ENCODE results near the gene CGN.
A peak's percentile ranks its signal among the peaks of the same experiment; 100 is the strongest.

The CGN gene

GRCh38 chr1:151510020-151510405 is 1.2 kb upstream of the CGN start:
- H3K27me3 ChIP-seq (ENCODE audit: control insufficient read depth, insufficient read depth, low read length, poor library complexity, severe bottlenecking) = peaks cover 11% of the 10 kb centered on the region
- 15 to 32% methylated on average over 5 to 8 of the region's 9 CpGs for WGBS, 2 experiments
- H3K36me3 ChIP-seq (ENCODE audit: control insufficient read depth, insufficient read depth, low read length) = no peaks in the 10 kb centered on the region
- no peaks in the 10 kb centered on the region for H3K9me3 ChIP-seq (ENCODE audit: control insufficient read depth, low read length)
- peaks cover 24% of the 10 kb centered on the region for H3K4me1 ChIP-seq (ENCODE audit: control insufficient read depth, insufficient read depth, low read length)
- no peak overlapping the region for H3K27ac ChIP-seq (ENCODE audit: insufficient read depth, low read depth, low read length, poor library complexity, severe bottlenecking)
- peak overlapping the region; percentile 65 for H3K4me3 ChIP-seq (ENCODE audit: insufficient read depth, low read depth, low read length)

- WGBS, 2 experiments = 8 to 9% methylated on average over 9 to 10 of the region's 10 CpGs
- Histone ChIP-seq H3K27me3 (ENCODE audit: control insufficient read depth, insufficient read depth, low read length, poor library complexity, severe bottlenecking) (peaks cover 11% of the 10 kb centered on the region), H3K4me3 (ENCODE audit: insufficient read depth, low read depth, low read length) (peak overlapping the region; percentile 65), H3K9me3 (ENCODE audit: control insufficient read depth, low read length) (no peaks in the 10 kb centered on the region), H3K4me1 (ENCODE audit: control insufficient read depth, insufficient read depth, low read length) (peaks cover 24% of the 10 kb centered on the region), H3K36me3 (ENCODE audit: control insufficient read depth, insufficient read depth, low read length) (no peaks in the 10 kb centered on the region), H3K27ac (ENCODE audit: insufficient read depth, low read depth, low read length, poor library complexity, severe bottlenecking) (peak overlapping the region; percentile 71)
These were observed 602 bp upstream of the CGN start for GRCh38 chr1:151510614-151510956.

GRCh38 chr1:151511636-151512215 is 539 bp downstream of the CGN start:
- H3K36me3 ChIP-seq (ENCODE audit: control insufficient read depth, insufficient read depth, low read length) = no peaks in the 10 kb centered on the region
- no peaks in the 10 kb centered on the region for H3K9me3 ChIP-seq (ENCODE audit: control insufficient read depth, low read length)
- peak overlapping the region; percentile 74 for H3K27ac ChIP-seq (ENCODE audit: insufficient read depth, low read depth, low read length, poor library complexity, severe bottlenecking)

GRCh38 chr1:151512326-151512725 is 1.1 kb downstream of the CGN start:
- Histone ChIP-seq H3K4me3 (ENCODE audit: insufficient read depth, low read depth, low read length) (peak overlapping the region; percentile 65), H3K9me3 (ENCODE audit: control insufficient read depth, low read length) (no peaks in the 10 kb centered on the region), H3K27ac (ENCODE audit: insufficient read depth, low read depth, low read length, poor library complexity, severe bottlenecking) (no peak overlapping the region), H3K4me1 (ENCODE audit: control insufficient read depth, insufficient read depth, low read length) (peaks cover 29% of the 10 kb centered on the region), H3K36me3 (ENCODE audit: control insufficient read depth, insufficient read depth, low read length) (no peaks in the 10 kb centered on the region), H3K27me3 (ENCODE audit: control insufficient read depth, insufficient read depth, low read length, poor library complexity, severe bottlenecking) (peaks cover 11% of the 10 kb centered on the region)
- 42 to 47% methylated on average over 4 of the region's 4 CpGs for WGBS, 2 experiments

More at GRCh38 chr1:151511636-151512215, 539 bp downstream of the CGN start:
- peaks cover 11% of the 10 kb centered on the region for H3K27me3 ChIP-seq (ENCODE audit: control insufficient read depth, insufficient read depth, low read length, poor library complexity, severe bottlenecking)
- peak overlapping the region; percentile 65 for H3K4me3 ChIP-seq (ENCODE audit: insufficient read depth, low read depth, low read length)
- peaks cover 29% of the 10 kb centered on the region for H3K4me1 ChIP-seq (ENCODE audit: control insufficient read depth, insufficient read depth, low read length)
- 1 to 2% methylated on average over 23 of the region's 23 CpGs for WGBS, 2 experiments

GRCh38 chr1:151512801-151513625 is 1.8 kb downstream of the CGN start:
- no peaks in the 10 kb centered on the region for H3K36me3 ChIP-seq (ENCODE audit: control insufficient read depth, insufficient read depth, low read length)

GRCh38 chr1:151513626-151514121 is 2.5 kb downstream of the CGN start:
- Histone ChIP-seq H3K9me3 (ENCODE audit: control insufficient read depth, low read length) (no peaks in the 10 kb centered on the region), H3K27ac (ENCODE audit: insufficient read depth, low read depth, low read length, poor library complexity, severe bottlenecking) (no peak overlapping the region), H3K27me3 (ENCODE audit: control insufficient read depth, insufficient read depth, low read length, poor library complexity, severe bottlenecking) (peaks cover 11% of the 10 kb centered on the region), H3K4me3 (ENCODE audit: insufficient read depth, low read depth, low read length) (no peak overlapping the region), H3K4me1 (ENCODE audit: control insufficient read depth, insufficient read depth, low read length) (peaks cover 29% of the 10 kb centered on the region), H3K36me3 (ENCODE audit: control insufficient read depth, insufficient read depth, low read length) (peaks cover under 1% of the 10 kb centered on the region)
- WGBS, 2 experiments = 75 to 82% methylated on average over 6 of the region's 6 CpGs

More at GRCh38 chr1:151512801-151513625, 1.8 kb downstream of the CGN start:
- peaks cover 11% of the 10 kb centered on the region for H3K27me3 ChIP-seq (ENCODE audit: control insufficient read depth, insufficient read depth, low read length, poor library complexity, severe bottlenecking)
- H3K27ac ChIP-seq (ENCODE audit: insufficient read depth, low read depth, low read length, poor library complexity, severe bottlenecking) = no peak overlapping the region
- WGBS, 2 experiments = 41 to 53% methylated on average over 8 of the region's 8 CpGs
- H3K9me3 ChIP-seq (ENCODE audit: control insufficient read depth, low read length) = no peaks in the 10 kb centered on the region
- peaks cover 29% of the 10 kb centered on the region for H3K4me1 ChIP-seq (ENCODE audit: control insufficient read depth, insufficient read depth, low read length)
- H3K4me3 ChIP-seq (ENCODE audit: insufficient read depth, low read depth, low read length) = peak overlapping the region; percentile 18

GRCh38 chr1:151514366-151514765 is 3.2 kb downstream of the CGN start:
- Histone ChIP-seq H3K27ac (ENCODE audit: insufficient read depth, low read depth, low read length, poor library complexity, severe bottlenecking) (no peak overlapping the region), H3K27me3 (ENCODE audit: control insufficient read depth, insufficient read depth, low read length, poor library complexity, severe bottlenecking) (peaks cover 11% of the 10 kb centered on the region), H3K4me1 (ENCODE audit: control insufficient read depth, insufficient read depth, low read length) (peaks cover 29% of the 10 kb centered on the region), H3K36me3 (ENCODE audit: control insufficient read depth, insufficient read depth, low read length) (peaks cover 4% of the 10 kb centered on the region), H3K4me3 (ENCODE audit: insufficient read depth, low read depth, low read length) (no peak overlapping the region), H3K9me3 (ENCODE audit: control insufficient read depth, low read length) (no peaks in the 10 kb centered on the region)
- 89 to 94% methylated on average over 3 to 4 of the region's 4 CpGs for WGBS, 2 experiments

- Histone ChIP-seq H3K4me1 (ENCODE audit: control insufficient read depth, insufficient read depth, low read length) (peaks cover 29% of the 10 kb centered on the region), H3K36me3 (ENCODE audit: control insufficient read depth, insufficient read depth, low read length) (peaks cover 4% of the 10 kb centered on the region), H3K27me3 (ENCODE audit: control insufficient read depth, insufficient read depth, low read length, poor library complexity, severe bottlenecking) (peaks cover 11% of the 10 kb centered on the region), H3K4me3 (ENCODE audit: insufficient read depth, low read depth, low read length) (no peak overlapping the region), H3K9me3 (ENCODE audit: control insufficient read depth, low read length) (no peaks in the 10 kb centered on the region), H3K27ac (ENCODE audit: insufficient read depth, low read depth, low read length, poor library complexity, severe bottlenecking) (no peak overlapping the region)
- WGBS, 2 experiments = 93 to 96% methylated on average over 4 of the region's 4 CpGs
These were observed 4.1 kb downstream of the CGN start for GRCh38 chr1:151515265-151515664.

GRCh38 chr1:151516031-151516511 is 4.9 kb downstream of the CGN start:
- peaks cover 27% of the 10 kb centered on the region for H3K4me1 ChIP-seq (ENCODE audit: control insufficient read depth, insufficient read depth, low read length)
- H3K36me3 ChIP-seq (ENCODE audit: control insufficient read depth, insufficient read depth, low read length) = peaks cover 4% of the 10 kb centered on the region
- H3K27me3 ChIP-seq (ENCODE audit: control insufficient read depth, insufficient read depth, low read length, poor library complexity, severe bottlenecking) = peaks cover 11% of the 10 kb centered on the region
- 68 to 71% methylated on average over 1 of the region's 1 CpG for WGBS, 2 experiments
- H3K9me3 ChIP-seq (ENCODE audit: control insufficient read depth, low read length) = no peaks in the 10 kb centered on the region
- no peak overlapping the region for H3K4me3 ChIP-seq (ENCODE audit: insufficient read depth, low read depth, low read length)
- H3K27ac ChIP-seq (ENCODE audit: insufficient read depth, low read depth, low read length, poor library complexity, severe bottlenecking) = no peak overlapping the region

- WGBS, 2 experiments = 95 to 96% methylated on average over 12 of the region's 12 CpGs
These were observed 7.2 kb downstream of the CGN start for GRCh38 chr1:151518431-151518830.

More at GRCh38 chr1:151518431-151518830, 7.2 kb downstream of the CGN start:
- Histone ChIP-seq H3K36me3 (ENCODE audit: control insufficient read depth, insufficient read depth, low read length) (peaks cover 4% of the 10 kb centered on the region), H3K4me1 (ENCODE audit: control insufficient read depth, insufficient read depth, low read length) (peaks cover 11% of the 10 kb centered on the region), H3K27ac (ENCODE audit: insufficient read depth, low read depth, low read length, poor library complexity, severe bottlenecking) (no peak overlapping the region), H3K4me3 (ENCODE audit: insufficient read depth, low read depth, low read length) (no peak overlapping the region), H3K27me3 (ENCODE audit: control insufficient read depth, insufficient read depth, low read length, poor library complexity, severe bottlenecking) (no peaks in the 10 kb centered on the region), H3K9me3 (ENCODE audit: control insufficient read depth, low read length) (no peaks in the 10 kb centered on the region)
